ENCODE measurements around the gene TNFRSF8. TPM values are rescaled to one million over a fixed set of nuclear protein-coding genes. Genes with fewer than 3 reads are reported as not detected.

Gene TNFRSF8
- total RNA-seq, 3 donors from 2014 or later, result 0.31 to 0.51 TPM; not detected in 1

DNA sequence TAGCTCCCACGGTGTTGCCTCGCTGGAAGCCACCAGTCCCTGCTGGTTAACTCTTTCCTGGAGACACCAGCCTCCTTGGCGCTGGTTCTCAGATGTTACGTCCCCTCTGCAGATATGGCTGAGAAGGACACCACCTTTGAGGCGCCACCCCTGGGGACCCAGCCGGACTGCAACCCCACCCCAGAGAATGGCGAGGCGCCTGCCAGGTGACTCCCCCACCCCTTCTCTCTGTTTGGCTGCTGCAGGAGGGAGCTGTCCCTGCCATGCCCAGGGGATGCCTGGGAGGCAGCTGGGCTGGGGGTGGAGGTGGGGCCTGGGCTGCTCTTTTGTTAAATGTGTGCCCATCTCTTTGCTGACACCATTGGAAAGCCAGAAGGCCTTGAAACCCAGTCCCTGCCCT is 60.1 kb downstream of the TNFRSF8 start:
- intact Hi-C loops (cut with DNase I, micrococcal nuclease), result loop anchor here in 1 of 2 donors (2.0 kb wide), 1 partner anchor 86 kb away; no protein-coding TSS in a partner anchor

DNA sequence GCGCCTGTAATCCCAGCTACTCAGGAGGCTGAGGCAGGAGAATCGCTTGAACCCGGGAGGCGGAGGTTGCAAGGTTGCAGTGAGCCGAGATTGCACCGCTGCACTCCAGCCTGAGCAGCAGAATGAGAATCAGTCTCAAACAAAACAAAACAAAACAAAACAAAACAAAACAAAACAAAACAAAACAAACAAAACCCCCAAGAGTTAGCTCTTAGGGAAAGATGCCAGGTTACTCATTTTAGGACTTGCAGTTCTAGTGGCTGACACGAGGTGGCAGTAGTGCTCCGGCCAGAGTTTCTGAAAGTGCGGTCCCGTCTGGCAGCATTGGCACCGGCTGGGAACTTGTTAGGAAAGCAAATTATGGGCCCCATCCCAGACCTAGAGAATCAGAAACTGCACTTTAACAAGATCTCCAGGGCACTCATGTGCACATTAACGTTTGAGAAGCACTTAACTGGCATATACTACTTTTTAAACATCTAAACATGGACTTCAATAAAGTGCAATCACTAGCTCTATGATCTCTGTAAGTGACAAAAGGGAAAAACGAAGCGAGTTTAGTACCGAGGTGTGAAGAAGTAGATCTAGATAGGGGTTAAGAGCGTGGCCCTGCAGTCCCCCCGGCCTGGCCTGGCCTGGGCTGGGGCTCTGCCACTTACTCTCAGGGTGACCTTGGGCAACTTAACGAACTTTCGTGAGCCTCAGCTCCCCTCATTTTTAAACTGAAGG is 61.8 kb downstream of the TNFRSF8 start:
- intact Hi-C loops (cut with DNase I, micrococcal nuclease), result loop anchor here in 1 of 2 donors (2.0 kb wide), 1 partner anchor 84 kb away; no protein-coding TSS in a partner anchor
- no peaks in the 10 kb centered on the region for H3K36me3 ChIP-seq (ENCODE audit: low read depth)
- no peak overlapping the region for H3K4me3 ChIP-seq
- peak; percentile 90 for ATAC-seq
- no peaks in the 10 kb centered on the region for H3K4me1 ChIP-seq (ENCODE audit: low read depth)
- no peaks in the 10 kb centered on the region for H3K9me3 ChIP-seq
- peak in 2 of 3 donors; percentile 78 to 85 for DNase-seq
- TF ChIP-seq, protein P1, sequence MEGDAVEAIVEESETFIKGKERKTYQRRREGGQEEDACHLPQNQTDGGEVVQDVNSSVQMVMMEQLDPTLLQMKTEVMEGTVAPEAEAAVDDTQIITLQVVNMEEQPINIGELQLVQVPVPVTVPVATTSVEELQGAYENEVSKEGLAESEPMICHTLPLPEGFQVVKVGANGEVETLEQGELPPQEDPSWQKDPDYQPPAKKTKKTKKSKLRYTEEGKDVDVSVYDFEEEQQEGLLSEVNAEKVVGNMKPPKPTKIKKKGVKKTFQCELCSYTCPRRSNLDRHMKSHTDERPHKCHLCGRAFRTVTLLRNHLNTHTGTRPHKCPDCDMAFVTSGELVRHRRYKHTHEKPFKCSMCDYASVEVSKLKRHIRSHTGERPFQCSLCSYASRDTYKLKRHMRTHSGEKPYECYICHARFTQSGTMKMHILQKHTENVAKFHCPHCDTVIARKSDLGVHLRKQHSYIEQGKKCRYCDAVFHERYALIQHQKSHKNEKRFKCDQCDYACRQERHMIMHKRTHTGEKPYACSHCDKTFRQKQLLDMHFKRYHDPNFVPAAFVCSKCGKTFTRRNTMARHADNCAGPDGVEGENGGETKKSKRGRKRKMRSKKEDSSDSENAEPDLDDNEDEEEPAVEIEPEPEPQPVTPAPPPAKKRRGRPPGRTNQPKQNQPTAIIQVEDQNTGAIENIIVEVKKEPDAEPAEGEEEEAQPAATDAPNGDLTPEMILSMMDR (IDR thresholded peaks at IDR 0.05), result peak; percentile 94

More for the DNA sequence above, 60.1 kb downstream of the TNFRSF8 start:
- peak in 1 of 3 donors; percentile 35 for DNase-seq
- H3K36me3 ChIP-seq (ENCODE audit: low read depth), result no peaks in the 10 kb centered on the region
- no peaks in the 10 kb centered on the region for H3K9me3 ChIP-seq
- no peak overlapping the region for H3K4me3 ChIP-seq
- no peak for ATAC-seq
- no peaks in the 10 kb centered on the region for H3K4me1 ChIP-seq (ENCODE audit: low read depth)
- TF ChIP-seq, protein P1 (IDR thresholded peaks at IDR 0.05), result no peak

DNA sequence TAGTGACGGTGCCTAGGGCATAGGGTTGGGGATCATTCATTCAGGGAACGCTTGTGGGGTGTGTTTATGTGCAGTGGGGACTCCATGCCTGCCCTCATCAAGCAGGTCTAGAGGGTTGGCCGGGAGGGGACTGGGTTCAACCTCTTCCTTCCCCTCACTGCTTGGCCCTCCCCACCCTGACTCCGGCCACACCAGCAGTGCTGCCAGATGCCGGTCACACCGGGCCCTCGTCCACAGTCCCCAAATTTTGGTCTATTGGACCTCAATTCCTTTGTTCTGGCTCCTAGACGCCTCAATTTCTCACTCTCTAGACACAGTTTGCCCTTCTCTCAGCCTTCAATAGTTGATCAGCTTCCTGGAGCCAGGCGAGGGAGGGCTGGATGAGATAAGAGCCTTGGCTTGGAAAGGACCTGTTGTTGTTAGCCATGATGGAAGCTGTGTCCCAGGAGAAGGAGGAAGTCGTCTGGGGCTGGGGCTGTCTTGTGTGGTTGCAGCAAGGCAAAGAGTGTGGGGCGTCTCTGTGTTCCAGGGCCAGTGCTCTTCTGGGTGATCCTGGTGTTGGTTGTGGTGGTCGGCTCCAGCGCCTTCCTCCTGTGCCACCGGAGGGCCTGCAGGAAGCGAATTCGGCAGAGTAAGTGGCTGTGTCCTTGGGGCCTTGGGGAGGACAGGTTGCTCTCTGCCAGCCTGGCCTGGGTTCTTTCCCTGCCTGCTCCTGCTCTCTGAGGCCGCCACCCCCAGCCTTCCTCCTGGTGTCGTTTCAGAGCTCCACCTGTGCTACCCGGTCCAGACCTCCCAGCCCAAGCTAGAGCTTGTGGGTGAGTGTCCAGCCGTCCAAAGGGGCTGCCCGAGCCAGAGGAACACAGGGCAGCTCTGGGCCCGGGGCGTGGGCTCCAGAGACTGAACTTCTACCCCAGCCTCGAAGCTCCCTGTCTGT is 62.6 kb downstream of the TNFRSF8 start:
- Histone ChIP-seq H3K36me3 (ENCODE audit: low read depth) (no peaks in the 10 kb centered on the region), H3K4me3 (no peak overlapping the region), H3K4me1 (ENCODE audit: low read depth) (no peaks in the 10 kb centered on the region), H3K9me3 (no peaks in the 10 kb centered on the region)
- peak; percentile 37 for ATAC-seq
- intact Hi-C loops (cut with DNase I, micrococcal nuclease), result loop anchor here in 1 of 2 donors (2.0 kb wide), 1 partner anchor 83 kb away; no protein-coding TSS in a partner anchor
- no peak for DNase-seq
- TF ChIP-seq, protein P1 (IDR thresholded peaks at IDR 0.05), result no peak

DNA sequence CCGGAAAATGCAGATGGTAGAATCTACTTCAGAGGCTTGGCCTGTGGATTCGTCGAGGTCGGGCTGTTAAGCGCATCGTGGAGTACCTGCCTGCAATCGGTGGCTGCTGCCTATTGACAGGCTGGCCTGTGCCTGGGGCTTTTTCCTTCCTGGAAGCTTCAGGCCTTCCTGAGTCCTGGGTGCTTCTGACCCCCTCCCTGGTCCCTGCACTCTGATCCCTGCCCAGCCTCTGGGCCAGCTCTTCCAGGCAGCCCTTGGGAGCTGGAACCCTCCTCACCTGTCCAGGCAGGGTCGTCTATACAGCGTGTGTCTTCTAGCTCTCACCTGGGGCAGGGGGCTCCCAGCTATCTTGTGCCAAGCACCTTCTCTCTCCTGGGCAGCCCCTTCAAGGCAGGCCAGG is 63.7 kb downstream of the TNFRSF8 start:
- no peaks in the 10 kb centered on the region for H3K9me3 ChIP-seq
- H3K36me3 ChIP-seq (ENCODE audit: low read depth), result no peaks in the 10 kb centered on the region
- ATAC-seq, result no peak
- intact Hi-C loops (cut with DNase I, micrococcal nuclease), result no loop called here
- H3K4me1 ChIP-seq (ENCODE audit: low read depth), result no peaks in the 10 kb centered on the region
- TF ChIP-seq, protein P1 (IDR thresholded peaks at IDR 0.05), result no peak
- peak in 1 of 3 donors; percentile 27 for DNase-seq
- H3K4me3 ChIP-seq, result no peak overlapping the region

DNA sequence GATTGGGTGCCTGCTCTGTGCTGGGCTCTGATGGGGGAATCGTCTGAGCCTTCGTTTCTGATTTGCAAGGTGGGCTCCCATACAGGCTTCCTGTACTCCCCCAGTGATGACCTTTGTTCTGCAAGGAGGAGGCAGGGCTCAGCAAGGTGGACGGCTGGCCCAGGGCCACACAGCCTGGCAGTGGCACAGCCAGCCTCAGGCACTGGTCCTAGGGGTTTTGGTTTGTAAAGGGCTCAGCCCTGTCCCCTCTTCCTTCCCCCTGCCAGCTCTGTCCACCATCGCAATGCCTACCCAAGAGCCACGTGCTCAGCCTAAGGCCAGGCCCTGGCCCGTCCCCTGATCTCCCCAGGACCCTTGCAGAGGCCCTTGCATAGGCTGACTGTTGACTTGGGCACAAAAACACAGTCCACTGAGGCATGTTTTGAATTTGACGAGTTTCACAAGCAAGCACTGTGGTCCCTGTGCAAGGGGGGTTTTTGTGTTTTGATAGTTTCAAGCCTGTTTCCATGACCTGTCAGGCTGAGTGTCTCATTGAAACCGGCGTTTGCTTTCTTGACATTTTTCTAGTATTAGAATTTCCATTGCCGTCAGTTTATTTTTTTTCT is 64.2 kb downstream of the TNFRSF8 start:
- TF ChIP-seq, protein P1 (IDR thresholded peaks at IDR 0.05), result no peak
- DNase-seq (no peak), ATAC-seq (no peak)
- no peaks in the 10 kb centered on the region for H3K36me3 ChIP-seq (ENCODE audit: low read depth)
- no peak overlapping the region for H3K4me3 ChIP-seq
- intact Hi-C loops (cut with DNase I, micrococcal nuclease), result no loop called here
- H3K4me1 ChIP-seq (ENCODE audit: low read depth), result no peaks in the 10 kb centered on the region
- no peaks in the 10 kb centered on the region for H3K9me3 ChIP-seq
